GM23338 (cell line): ENCODE results near the gene MRPL52. TPM values are rescaled to one million over a fixed set of nuclear protein-coding genes. Genes with fewer than 3 reads are reported as not detected.

Experiments
- ATAC-seq: fragments of 200-7000 bp; cut with Tn5 transposase; 3 replicates; pipeline ENCODE4 v1.9.1; 2020
- DNase-seq: peaks from one replicate; pipeline ENCODE4 v3.0.0-alpha.2; 2015; ENCODE audit warnings: low spot score
- H2AFZ ChIP-seq: fragments of 200-600 bp; sonication (generic); 2 replicates; pipeline ENCODE4 v1.8.0; 2016; ENCODE audit warnings: antibody characterized with exemption, mild to moderate bottlenecking, moderate library complexity
- H3F3A ChIP-seq: fragments of 200-600 bp; sonication (generic); replicated peaks from 2 replicates; pipeline ENCODE4 v1.8.0; 2017; ENCODE audit warnings: antibody characterized with exemption, mixed run types, low read depth
- H3K27ac ChIP-seq: fragments of 200-600 bp; sonication (generic); 2 replicates; pipeline ENCODE4 v1.6.1; 2016; ENCODE audit warnings: low read depth
- H3K27me3 ChIP-seq: fragments of 200-600 bp; sonication (generic); 2 replicates; pipeline ENCODE4 v1.8.0; 2016; ENCODE audit warnings: mild to moderate bottlenecking, mixed run types, moderate library complexity; ENCODE audit not compliant: insufficient read depth
- H3K36me3 ChIP-seq: fragments of 200-600 bp; sonication (generic); 2 replicates; pipeline ENCODE4 v1.8.0; 2016; ENCODE audit warnings: mild to moderate bottlenecking; ENCODE audit not compliant: insufficient read depth
- H3K4me1 ChIP-seq: fragments of 200-600 bp; sonication (generic); 2 replicates; pipeline ENCODE4 v1.8.0; 2016; ENCODE audit warnings: mild to moderate bottlenecking, moderate library complexity; ENCODE audit not compliant: insufficient read depth
- H3K4me2 ChIP-seq: fragments of 200-600 bp; sonication (generic); 2 replicates; pipeline ENCODE4 v1.7.1; 2017; ENCODE audit warnings: mixed run types
- H3K4me3 ChIP-seq: fragments of 200-600 bp; sonication (generic); 2 replicates; pipeline ENCODE4 v1.6.1; 2016; ENCODE audit warnings: mixed run types
- H3K79me2 ChIP-seq: fragments of 200-600 bp; sonication (generic); replicated peaks from 2 replicates; pipeline ENCODE4 v1.8.0; 2017; ENCODE audit warnings: mild to moderate bottlenecking; ENCODE audit not compliant: insufficient read depth
- H3K9me2 ChIP-seq: fragments of 200-600 bp; sonication (generic); 2 replicates; pipeline ENCODE4 v1.8.0; 2017; ENCODE audit not compliant: insufficient read depth
- H4K20me1 ChIP-seq: fragments of 200-600 bp; sonication (generic); replicated peaks from 2 replicates; pipeline ENCODE4 v1.8.0; 2017; ENCODE audit warnings: mild to moderate bottlenecking; ENCODE audit not compliant: insufficient read depth
- H3K27ac Mint-ChIP-seq: 2 replicates; pipeline ENCODE4 v1.8.0; 2020; ENCODE audit warnings: inconsistent platforms, mild to moderate bottlenecking, moderate library complexity, mixed read lengths
- H3K27me3 Mint-ChIP-seq: 3 replicates; pipeline ENCODE4 v1.8.0; 2022; ENCODE audit warnings: low read depth, mild to moderate bottlenecking, moderate library complexity, mixed read lengths, inconsistent platforms; ENCODE audit not compliant: insufficient read depth, poor library complexity
- H3K36me3 Mint-ChIP-seq: 3 replicates; pipeline ENCODE4 v1.8.0; 2021; ENCODE audit warnings: low read depth, mild to moderate bottlenecking, inconsistent platforms, moderate library complexity, mixed read lengths
- H3K4me1 Mint-ChIP-seq: 3 replicates; pipeline ENCODE4 v1.8.0; 2020; ENCODE audit warnings: mild to moderate bottlenecking, inconsistent platforms, mixed read lengths
- H3K4me3 Mint-ChIP-seq: 3 replicates; pipeline ENCODE4 v1.8.0; 2021; ENCODE audit warnings: moderate library complexity, mild to moderate bottlenecking, inconsistent platforms, mixed read lengths
- H3K9me3 Mint-ChIP-seq: 3 replicates; pipeline ENCODE4 v1.8.0; 2020; ENCODE audit warnings: moderate library complexity, mild to moderate bottlenecking, inconsistent platforms, mixed read lengths
- CREB1 ChIP-seq: fragments of 250-450 bp; sonication (Bioruptor Pico); IDR thresholded peaks from 2 replicates; pipeline ENCODE4 v1.5.0; 2020; ENCODE audit warnings: low read depth, mild to moderate bottlenecking, moderate library complexity
- CTCF ChIP-seq, 2 experiments: fragments of 200-600 bp in 1 of 2; sonication (generic) in 1 of 2; conservative IDR thresholded peaks; 2 replicates each; pipeline versions ENCODE4 v1.5.1 to v1.6.1; 2016 to 2017; ENCODE audit warnings: antibody characterized with exemption in 2 of 2, low read depth in 2 of 2, mild to moderate bottlenecking in 2 of 2, moderate library complexity in 1 of 2
- ETS1 ChIP-seq: IDR thresholded peaks from 2 replicates; pipeline ENCODE4 v1.6.1; 2016; ENCODE audit warnings: antibody characterized with exemption
- EZH2 ChIP-seq: fragments of 200-600 bp; sonication (generic); IDR thresholded peaks from one replicate; pipeline ENCODE4 v1.8.0; 2017; ENCODE audit warnings: antibody characterized with exemption, mild to moderate bottlenecking, low read depth; ENCODE audit not compliant: unreplicated experiment
- EZH2phosphoT487 ChIP-seq: fragments of 200-600 bp; sonication (generic); IDR thresholded peaks from one replicate; pipeline ENCODE4 v1.8.1; 2018; ENCODE audit warnings: antibody characterized with exemption; ENCODE audit not compliant: unreplicated experiment
- JUNB ChIP-seq: IDR thresholded peaks from one replicate; pipeline ENCODE4 v1.6.1; 2016; ENCODE audit warnings: antibody characterized with exemption; ENCODE audit not compliant: unreplicated experiment
- NANOG ChIP-seq: IDR thresholded peaks from 2 replicates; pipeline ENCODE4 v1.6.1; 2016; ENCODE audit warnings: antibody characterized with exemption, borderline replicate concordance
- POLR2AphosphoS5 ChIP-seq: IDR thresholded peaks from 2 replicates; pipeline ENCODE4 v1.6.1; 2016; ENCODE audit warnings: antibody characterized with exemption, low read depth
- REST ChIP-seq: IDR thresholded peaks from one replicate; pipeline ENCODE4 v1.6.1; 2018; ENCODE audit warnings: antibody characterized with exemption; ENCODE audit not compliant: unreplicated experiment
- STAT1 ChIP-seq: IDR thresholded peaks from one replicate; pipeline ENCODE4 v1.6.1; 2016; ENCODE audit warnings: antibody characterized with exemption; ENCODE audit not compliant: unreplicated experiment
- ZNF114 ChIP-seq: fragments of 250-450 bp; sonication (Bioruptor Pico); IDR thresholded peaks from 2 replicates; pipeline ENCODE4 v1.5.0; 2020; ENCODE audit warnings: mild to moderate bottlenecking, moderate library complexity
- ZNF331 ChIP-seq: fragments of 250-450 bp; sonication (Bioruptor Pico); IDR thresholded peaks from 2 replicates; pipeline ENCODE4 v1.5.0; 2020; ENCODE audit warnings: low read depth, mild to moderate bottlenecking, moderate library complexity
- ZNF462 ChIP-seq: fragments of 250-450 bp; sonication (Bioruptor Pico); IDR thresholded peaks from 2 replicates; pipeline ENCODE4 v1.5.0; 2020; ENCODE audit warnings: mild to moderate bottlenecking, moderate library complexity
- polyA plus RNA-seq: library from polyadenylated mRNA; unstranded; fragments of >200 nt; fragmentation: Nextera tagmentation; extraction: Ambion mirVana; gene quantifications from 2 replicates; pipeline ENCODE4 v1.2.1, GENCODE V29; 2016
- total RNA-seq: library from RNA; depleted of rRNA; stranded (reverse); fragments of >200 nt; shearing (Covaris generic); gene quantifications from 2 replicates; pipeline ENCODE4 v1.2.3, GENCODE V29; 2014

MRPL52 gene
- total and polyA plus RNA-seq, 2 experiments from 2014 or later = 131 to 617 TPM

GRCh38 chr14:22808388-22809209 lies 21.1 kb upstream of the MRPL52 start:
- peaks cover 4% of the 10 kb centered on the region for H3K27me3 Mint-ChIP-seq
- DNase-seq (no peak), ATAC-seq (no peak)
- H3K4me3 ChIP-seq = no peak overlapping the region
- H2AFZ ChIP-seq = no peak overlapping the region
- H3K27ac ChIP-seq = no peak overlapping the region
- H3K27me3 ChIP-seq = no peaks in the 10 kb centered on the region
- peaks cover 19% of the 10 kb centered on the region for H3K4me1 Mint-ChIP-seq
- TF ChIP-seq EZH2 = no peak
- TF ChIP-seq ZNF462 (CRISPR knock-in tag) = no peak
- no peak for TF ChIP-seq REST
- no peak for TF ChIP-seq ETS1
- TF ChIP-seq CTCF (conservative IDR thresholded peaks at IDR 0.05; ENCODE audit: low read depth in 2 of 2) = no peak
- no peak for TF ChIP-seq EZH2phosphoT487
- no peak for TF ChIP-seq ZNF331
- no peak for TF ChIP-seq CREB1
- TF ChIP-seq JUNB = no peak
- TF ChIP-seq NANOG = no peak
- no peak for TF ChIP-seq POLR2AphosphoS5
- no peak for TF ChIP-seq ZNF114 (CRISPR knock-in tag)
- TF ChIP-seq STAT1 = no peak
- no peaks in the 10 kb centered on the region for H3K36me3 Mint-ChIP-seq
- no peaks in the 10 kb centered on the region for H3K9me3 Mint-ChIP-seq
- H3K27ac Mint-ChIP-seq = no peak overlapping the region
- no peak overlapping the region for H3K4me3 Mint-ChIP-seq
- H3K36me3 ChIP-seq = no peaks in the 10 kb centered on the region
- no peaks in the 10 kb centered on the region for H3K9me2 ChIP-seq
- peaks cover 12% of the 10 kb centered on the region for H3K4me1 ChIP-seq
- no peaks in the 10 kb centered on the region; the same call in 1 of the 2 replicates for H3F3A ChIP-seq
- H3K79me2 ChIP-seq = no peaks in the 10 kb centered on the region
- no peak overlapping the region for H3K4me2 ChIP-seq
- H4K20me1 ChIP-seq = no peaks in the 10 kb centered on the region
